ENCODE measurements around the gene SMYD5.

GRCh38 chr2:73250872-73251846, 37.1 kb downstream of the SMYD5 start:
- no peak for TF ChIP-seq CTCF (IDR thresholded peaks at IDR 0.05)
- TF ChIP-seq POLR2A (IDR thresholded peaks at IDR 0.05) = no peak
